Upper lobe of left lung (tissue), 4 donors: ENCODE data around the gene ASH1L.

Source experiments
- EP300 ChIP-seq, 4 donors: sonication (generic); formaldehyde crosslinking; IDR thresholded peaks; one replicate each; pipeline ENCODE4 v1.5.1; 2017; ENCODE audit warnings: antibody characterized with exemption in 4 of 4, control low read depth in 2 of 4
- POLR2AphosphoS5 ChIP-seq, 2 donors: sonication (generic); formaldehyde crosslinking; IDR thresholded peaks; one replicate each; pipeline ENCODE4 v1.5.1; 2017; ENCODE audit warnings: antibody characterized with exemption in 2 of 2
- TF ChIP-seq, protein P1 (sequence below), 6 experiments: fragments of 450-650 bp in 4 of 6; fragments of 200-600 bp in 2 of 6; sonication (generic) in 2 of 6; IDR thresholded peaks; one replicate each; pipeline ENCODE4 v1.5.1; 2016 to 2019; ENCODE audit warnings: antibody characterized with exemption in 6 of 6

GRCh38 chr1:155300024-155300423 is 262.6 kb downstream of the ASH1L start:
- TF ChIP-seq, protein P1, sequence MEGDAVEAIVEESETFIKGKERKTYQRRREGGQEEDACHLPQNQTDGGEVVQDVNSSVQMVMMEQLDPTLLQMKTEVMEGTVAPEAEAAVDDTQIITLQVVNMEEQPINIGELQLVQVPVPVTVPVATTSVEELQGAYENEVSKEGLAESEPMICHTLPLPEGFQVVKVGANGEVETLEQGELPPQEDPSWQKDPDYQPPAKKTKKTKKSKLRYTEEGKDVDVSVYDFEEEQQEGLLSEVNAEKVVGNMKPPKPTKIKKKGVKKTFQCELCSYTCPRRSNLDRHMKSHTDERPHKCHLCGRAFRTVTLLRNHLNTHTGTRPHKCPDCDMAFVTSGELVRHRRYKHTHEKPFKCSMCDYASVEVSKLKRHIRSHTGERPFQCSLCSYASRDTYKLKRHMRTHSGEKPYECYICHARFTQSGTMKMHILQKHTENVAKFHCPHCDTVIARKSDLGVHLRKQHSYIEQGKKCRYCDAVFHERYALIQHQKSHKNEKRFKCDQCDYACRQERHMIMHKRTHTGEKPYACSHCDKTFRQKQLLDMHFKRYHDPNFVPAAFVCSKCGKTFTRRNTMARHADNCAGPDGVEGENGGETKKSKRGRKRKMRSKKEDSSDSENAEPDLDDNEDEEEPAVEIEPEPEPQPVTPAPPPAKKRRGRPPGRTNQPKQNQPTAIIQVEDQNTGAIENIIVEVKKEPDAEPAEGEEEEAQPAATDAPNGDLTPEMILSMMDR (IDR thresholded peaks at IDR 0.05): no peak
- TF ChIP-seq POLR2AphosphoS5 (IDR thresholded peaks at IDR 0.05) (no peak), EP300 (IDR thresholded peaks at IDR 0.05) (no peak)
